K562 (cell line): ENCODE measurements around the gene IGF2R. TPM values are rescaled to one million over a fixed set of nuclear protein-coding genes. Genes with fewer than 3 reads are reported as not detected.

Source experiments
- AFF4 ChIP-seq: sonication (generic); formaldehyde crosslinking; IDR thresholded peaks from 2 replicates; pipeline ENCODE4 v1.8.0; 2023; ENCODE audit warnings: mild to moderate bottlenecking, missing genetic modification reagents
- BCL6 ChIP-seq: fragments of 250-450 bp; sonication (Bioruptor Pico); IDR thresholded peaks from 2 replicates; pipeline ENCODE4 v1.4.0; 2020
- E4F1 ChIP-seq: fragments of 250-450 bp; sonication (Bioruptor Pico); IDR thresholded peaks from 2 replicates; pipeline ENCODE4 v1.5.0; 2021; ENCODE audit warnings: mild to moderate bottlenecking, borderline replicate concordance
- ETV6 ChIP-seq, 3 experiments: fragments of 150-350 bp in 1 of 3; sonication (generic) in 1 of 3; formaldehyde crosslinking in 1 of 3; IDR thresholded peaks; 2 replicates each; pipeline versions ENCODE4 v1.6.1 to v1.8.0; 2014 to 2022; ENCODE audit warnings: borderline replicate concordance in 2 of 3, low read depth in 2 of 3, antibody characterized with exemption in 1 of 3, low read length in 1 of 3, mild to moderate bottlenecking in 1 of 3, missing genetic modification reagents in 1 of 3
- KDM2B ChIP-seq: fragments of 250-450 bp; sonication (Bioruptor Pico); IDR thresholded peaks from 2 replicates; pipeline ENCODE4 v1.8.0; 2021; ENCODE audit warnings: mild to moderate bottlenecking, moderate library complexity
- KHSRP ChIP-seq: fragments of 450-650 bp; IDR thresholded peaks from 2 replicates; pipeline ENCODE4 v1.6.1; 2017
- PHB ChIP-seq: fragments of 250-450 bp; sonication (Bioruptor Pico); IDR thresholded peaks from 2 replicates; pipeline ENCODE4 v1.5.0; 2021
- POLR2AphosphoS5 ChIP-seq: IDR thresholded peaks from 2 replicates; pipeline ENCODE4 v1.6.1; 2011; ENCODE audit warnings: mild to moderate bottlenecking, low read depth, low read length, moderate library complexity; ENCODE audit not compliant: control insufficient read depth, insufficient read depth
- RUNX1 ChIP-seq: sonication (generic); IDR thresholded peaks from 2 replicates; pipeline ENCODE4 v1.6.1; 2016; ENCODE audit warnings: antibody characterized with exemption, low read depth
- TAL1 ChIP-seq: fragments of 450-650 bp; IDR thresholded peaks from 2 replicates; pipeline ENCODE4 v1.6.1; 2016; ENCODE audit warnings: mild to moderate bottlenecking
- TCF15 ChIP-seq: fragments of 250-450 bp; sonication (Bioruptor Pico); IDR thresholded peaks from 2 replicates; pipeline ENCODE4 v1.8.0; 2022; ENCODE audit warnings: moderate library complexity, mild to moderate bottlenecking, inconsistent platforms
- TOE1 ChIP-seq, 2 experiments: fragments of 450-650 bp in 1 of 2; sonication (generic) in 1 of 2; formaldehyde crosslinking in 1 of 2; IDR thresholded peaks; 2 replicates each; pipeline versions ENCODE4 v1.7.1 to v1.8.0; 2016 to 2022; ENCODE audit warnings: borderline replicate concordance in 2 of 2, mild to moderate bottlenecking in 2 of 2, antibody characterized with exemption in 1 of 2, inconsistent platforms in 1 of 2, low read depth in 1 of 2, missing genetic modification reagents in 1 of 2, moderate library complexity in 1 of 2
- UBTF ChIP-seq, 2 experiments: IDR thresholded peaks; 2 replicates each; pipeline ENCODE4 v1.6.1; 2012; ENCODE audit warnings: improper control_type of control experiment in 2 of 2, low read depth in 2 of 2, low read length in 2 of 2, borderline replicate concordance in 1 of 2
- VEZF1 ChIP-seq: fragments of 200-800 bp; sonication (Bioruptor generic); IDR thresholded peaks from 2 replicates; pipeline ENCODE4 v1.6.1; 2017; ENCODE audit warnings: missing genetic modification characterization, missing compliant biosample characterization
- ZNF212 ChIP-seq: fragments of 450-650 bp; formaldehyde crosslinking; IDR thresholded peaks from 2 replicates; pipeline ENCODE4 v1.4.0; 2020; ENCODE audit warnings: mild to moderate bottlenecking
- ZNF41 ChIP-seq: fragments of 250-450 bp; sonication (Bioruptor Pico); conservative IDR thresholded peaks from 2 replicates; pipeline ENCODE4 v1.4.0; 2020; ENCODE audit warnings: mild to moderate bottlenecking
- ZNF79 ChIP-seq: fragments of 250-450 bp; sonication (Bioruptor Pico); IDR thresholded peaks from 2 replicates; pipeline ENCODE4 v1.4.0; 2020; ENCODE audit warnings: low read depth, mild to moderate bottlenecking, moderate library complexity
- polyA plus RNA-seq, 8 experiments: library from polyadenylated mRNA; depleted of rRNA in 4 of 8; stranded (reverse) in 5 of 8; unstranded in 3 of 8; fragments of >200 nt; fragmentation: Nextera tagmentation in 2 of 8; fragmentation: Illumina TruSeq in 1 of 8; extraction: Ambion mirVana in 2 of 8; extraction: Trizol in 1 of 8; gene quantifications; 2 replicates each; pipeline versions ENCODE4 v1.2.1 to v1.2.3, GENCODE V29; 2011 to 2014; ENCODE audit warnings: inconsistent platforms in 1 of 8, missing spikeins in 1 of 8
- total RNA-seq, 7 experiments: library from RNA; depleted of rRNA in 6 of 7; stranded (reverse); fragments of >200 nt in 6 of 7; fragmentation: Illumina TruSeq in 2 of 7; extraction: Trizol in 2 of 7; gene quantifications; 2 replicates each; pipeline versions ENCODE4 v1.2.1 to v1.2.3, GENCODE V29; 2011 to 2021; ENCODE audit warnings: low replicate concordance in 1 of 7

The IGF2R gene
- total and polyA plus RNA-seq, 9 of the 15 experiments (the other 6 are each of a cell fraction or from before 2014, with no cell fraction given), result 3.5 to 92.3 (median 34.5) TPM

GRCh38 chr6:159999240-159999671 is 30.4 kb downstream of the IGF2R start (continued):
- no peak for TF ChIP-seq PHB (CRISPR knock-in tag)
- no peak for TF ChIP-seq ZNF212 (CRISPR knock-in tag)
- TF ChIP-seq UBTF (IDR thresholded peaks at IDR 0.05; ENCODE audit: borderline replicate concordance in 1 of 2, low read depth in 2 of 2, low read length in 2 of 2), result no peak
- no peak for TF ChIP-seq AFF4 (CRISPR knock-in tag)
- no peak for TF ChIP-seq VEZF1 (CRISPR knock-in tag)
- TF ChIP-seq E4F1 (CRISPR knock-in tag), result no peak
- TF ChIP-seq TCF15 (CRISPR knock-in tag), result 0 out of 2 replicates have a peak, but pooled peaks have one; percentile 61
- no peak for TF ChIP-seq ETV6 (IDR thresholded peaks at IDR 0.05; ENCODE audit: borderline replicate concordance in 1 of 2, low read depth in 2 of 2, low read length in 1 of 2)
- TF ChIP-seq ETV6 (CRISPR knock-in tag; IDR thresholded peaks at IDR 0.05; ENCODE audit: borderline replicate concordance), result no peak
- TF ChIP-seq POLR2AphosphoS5, result no peak
- no peak for TF ChIP-seq RUNX1
- peak; percentile 81 for TF ChIP-seq TAL1
- TF ChIP-seq KHSRP, result no peak
- TF ChIP-seq ZNF41, result no peak
- no peak for TF ChIP-seq ZNF79
- TF ChIP-seq TOE1 (IDR thresholded peaks at IDR 0.05; ENCODE audit: borderline replicate concordance), result no peak
- no peak for TF ChIP-seq TOE1 (CRISPR knock-in tag; IDR thresholded peaks at IDR 0.05; ENCODE audit: borderline replicate concordance, low read depth)
- TF ChIP-seq KDM2B, result no peak
- no peak for TF ChIP-seq BCL6
